Natural killer cell (primary cell): ENCODE results near the gene YARS2. TPM values are rescaled to one million over a fixed set of nuclear protein-coding genes. Genes with fewer than 3 reads are reported as not detected.

ENCODE experiments used
- ATAC-seq, 3 donors: fragments of 150-1000 bp in 2 of 3; fragments of 200-7000 bp in 1 of 3; cut with Tn5 transposase; 1 replicate in 1 of 3; 2 replicates in 2 of 3; pipeline ENCODE4 v1.10.0; 2021; ENCODE audit warnings: mild to moderate bottlenecking in 2 of 3, moderate library complexity in 2 of 3
- DNase-seq, 2 donors: peaks; one replicate each; pipeline versions ENCODE4 v3.0.0 to v3.0.0-alpha.2; 2013 to 2021; ENCODE audit warnings: mixed read lengths in 1 of 2
- H3K27ac ChIP-seq: one replicate; pipeline ENCODE4 v1.5.1; 2013; ENCODE audit warnings: mild to moderate bottlenecking, low read length
- H3K27me3 ChIP-seq: one replicate; pipeline ENCODE4 v1.6.1; 2013; ENCODE audit warnings: low read length; ENCODE audit not compliant: control insufficient read depth, insufficient read depth
- H3K36me3 ChIP-seq: one replicate; pipeline ENCODE4 v1.6.1; 2013; ENCODE audit warnings: low read length; ENCODE audit not compliant: control insufficient read depth, insufficient read depth
- H3K4me1 ChIP-seq: one replicate; pipeline ENCODE4 v1.6.1; 2013; ENCODE audit warnings: low read length; ENCODE audit not compliant: control insufficient read depth, insufficient read depth
- H3K4me3 ChIP-seq: one replicate; pipeline ENCODE4 v1.5.1; 2013; ENCODE audit warnings: low read length
- H3K9me3 ChIP-seq: one replicate; pipeline ENCODE4 v1.6.1; 2013; ENCODE audit warnings: low read length; ENCODE audit not compliant: control insufficient read depth, insufficient read depth
- H3K27ac Mint-ChIP-seq, 2 donors: one replicate each; pipeline ENCODE4 v1.8.0; 2022; ENCODE audit warnings: mild to moderate bottlenecking in 2 of 2, mixed read lengths in 2 of 2, moderate library complexity in 1 of 2
- H3K27me3 Mint-ChIP-seq, 2 donors: one replicate each; pipeline ENCODE4 v1.8.0; 2022; ENCODE audit warnings: low read depth in 2 of 2, mixed read lengths in 2 of 2
- H3K36me3 Mint-ChIP-seq: one replicate; pipeline ENCODE4 v1.8.0; 2022; ENCODE audit warnings: mixed read lengths
- H3K4me1 Mint-ChIP-seq, 2 donors: one replicate each; pipeline ENCODE4 v1.8.0; 2022; ENCODE audit warnings: mixed read lengths in 2 of 2
- H3K4me3 Mint-ChIP-seq: one replicate; pipeline ENCODE4 v1.8.0; 2022; ENCODE audit warnings: mild to moderate bottlenecking, moderate library complexity, mixed read lengths
- H3K9me3 Mint-ChIP-seq, 2 donors: one replicate each; pipeline ENCODE4 v1.8.0; 2022; ENCODE audit warnings: mixed read lengths in 2 of 2
- CTCF ChIP-seq: fragments of 200-600 bp; IDR thresholded peaks from one replicate; pipeline ENCODE4 v1.8.0; 2022; ENCODE audit warnings: antibody characterized with exemption
- WGBS: methylation state at CpG from one replicate; pipeline ENCODE4 v1.1.7; 2013; ENCODE audit warnings: missing lambda C conversion rate; ENCODE audit not compliant: insufficient coverage; 5-methylcytosine and 5-hydroxymethylcytosine counted together
- intact Hi-C: fragments of 100-400 bp; cut with micrococcal nuclease; formaldehyde crosslinking; loops from one replicate; pipeline ENCODE4 v1.14.2; 2022
- total RNA-seq, 4 donors: library from RNA; stranded (reverse); fragments of 120-200 nt in 1 of 4; gene quantifications; one replicate each; pipeline versions ENCODE4 v1.2.3 to v1.2.4, GENCODE V29; 2013 to 2022

Gene YARS2
- total RNA-seq, 3 donors from 2014 or later (not counting 1 experiment from before 2014, with no cell fraction given), result 9.2 to 15.9 (median 9.3) TPM

GRCh38 chr12:32754111-32754510 is 1.6 kb downstream of the YARS2 start:
- H3K27ac Mint-ChIP-seq, result peak overlapping the region; percentile 85 to 88
- peak overlapping the region; percentile 64 for H3K4me3 Mint-ChIP-seq
- H3K4me3 ChIP-seq, result no peak overlapping the region
- 56% methylated on average over 2 of the region's 2 CpGs for WGBS
- H3K9me3 Mint-ChIP-seq, result no peaks in the 10 kb centered on the region
- no peaks in the 10 kb centered on the region for H3K27me3 Mint-ChIP-seq
- intact Hi-C loops, result no loop called here
- DNase-seq (no peak), ATAC-seq (no peak)
- H3K4me1 Mint-ChIP-seq, result peaks cover 16 to 17% of the 10 kb centered on the region in 2 donors
- H3K9me3 ChIP-seq, result no peaks in the 10 kb centered on the region
- no peaks in the 10 kb centered on the region for H3K36me3 Mint-ChIP-seq
- no peaks in the 10 kb centered on the region for H3K27me3 ChIP-seq
- no peak for TF ChIP-seq CTCF
- H3K36me3 ChIP-seq, result peaks cover 34% of the 10 kb centered on the region
- peak overlapping the region; percentile 82 for H3K27ac ChIP-seq
- peaks cover 14% of the 10 kb centered on the region for H3K4me1 ChIP-seq

GRCh38 chr12:32753605-32754004 is 2.1 kb downstream of the YARS2 start:
- H3K4me1 Mint-ChIP-seq, result peaks cover 16 to 17% of the 10 kb centered on the region in 2 donors
- H3K9me3 Mint-ChIP-seq, result no peaks in the 10 kb centered on the region
- no peak for TF ChIP-seq CTCF
- no peak for DNase-seq
- Histone ChIP-seq H3K36me3 (peaks cover 39% of the 10 kb centered on the region), H3K27ac (no peak overlapping the region), H3K4me1 (peaks cover 14% of the 10 kb centered on the region), H3K27me3 (no peaks in the 10 kb centered on the region), H3K9me3 (no peaks in the 10 kb centered on the region), H3K4me3 (no peak overlapping the region)
- ATAC-seq, result no peak
- H3K36me3 Mint-ChIP-seq, result no peaks in the 10 kb centered on the region
- H3K27me3 Mint-ChIP-seq, result no peaks in the 10 kb centered on the region
- 93% methylated on average over 3 of the region's 4 CpGs for whole genome bisulfite sequencing
- H3K27ac Mint-ChIP-seq, result peak overlapping the region; percentile 85 to 88
- peak overlapping the region; percentile 64 for H3K4me3 Mint-ChIP-seq
- intact Hi-C loops, result no loop called here

- Histone ChIP-seq H3K4me1 (no peaks in the 10 kb centered on the region), H3K4me3 (no peak overlapping the region), H3K9me3 (no peaks in the 10 kb centered on the region), H3K27ac (no peak overlapping the region), H3K36me3 (peaks cover 79% of the 10 kb centered on the region), H3K27me3 (no peaks in the 10 kb centered on the region)
- H3K27ac Mint-ChIP-seq, result no peak overlapping the region
- peaks cover 0 to 6% of the 10 kb centered on the region in 2 donors for H3K4me1 Mint-ChIP-seq
- H3K9me3 Mint-ChIP-seq, result no peaks in the 10 kb centered on the region
- ATAC-seq (no peak), DNase-seq (no peak)
- H3K4me3 Mint-ChIP-seq, result no peak overlapping the region
- H3K36me3 Mint-ChIP-seq, result peaks cover 14% of the 10 kb centered on the region
- no peak for TF ChIP-seq CTCF
- no peaks in the 10 kb centered on the region for H3K27me3 Mint-ChIP-seq
- WGBS, result 100% methylated on average over 1 of the region's 2 CpGs
- intact Hi-C loops, result no loop called here
Observed at GRCh38 chr12:32743264-32743663, 12.4 kb downstream of the YARS2 start.

- no peaks in the 10 kb centered on the region for H3K27me3 ChIP-seq
- H3K36me3 ChIP-seq, result peaks cover 80% of the 10 kb centered on the region
- H3K36me3 Mint-ChIP-seq, result peaks cover 7% of the 10 kb centered on the region
- WGBS, result 98% methylated on average over 10 of the region's 10 CpGs
- no peaks in the 10 kb centered on the region for H3K9me3 ChIP-seq
- peaks cover 0 to 6% of the 10 kb centered on the region in 2 donors for H3K4me1 Mint-ChIP-seq
- no peak for TF ChIP-seq CTCF
- intact Hi-C loops, result no loop called here
- DNase-seq (no peak), ATAC-seq (no peak)
- no peaks in the 10 kb centered on the region for H3K4me1 ChIP-seq
- H3K9me3 Mint-ChIP-seq, result no peaks in the 10 kb centered on the region
- H3K27ac Mint-ChIP-seq, result no peak overlapping the region
- H3K4me3 ChIP-seq, result no peak overlapping the region
- H3K4me3 Mint-ChIP-seq, result no peak overlapping the region
- no peaks in the 10 kb centered on the region for H3K27me3 Mint-ChIP-seq
- H3K27ac ChIP-seq, result no peak overlapping the region
Observed at GRCh38 chr12:32742133-32742532, 13.6 kb downstream of the YARS2 start.
